Measurements from ENCODE around the gene NCKAP5.
A peak's percentile ranks its signal among the peaks of the same experiment; 100 is the strongest.

The NCKAP5 gene

DNA sequence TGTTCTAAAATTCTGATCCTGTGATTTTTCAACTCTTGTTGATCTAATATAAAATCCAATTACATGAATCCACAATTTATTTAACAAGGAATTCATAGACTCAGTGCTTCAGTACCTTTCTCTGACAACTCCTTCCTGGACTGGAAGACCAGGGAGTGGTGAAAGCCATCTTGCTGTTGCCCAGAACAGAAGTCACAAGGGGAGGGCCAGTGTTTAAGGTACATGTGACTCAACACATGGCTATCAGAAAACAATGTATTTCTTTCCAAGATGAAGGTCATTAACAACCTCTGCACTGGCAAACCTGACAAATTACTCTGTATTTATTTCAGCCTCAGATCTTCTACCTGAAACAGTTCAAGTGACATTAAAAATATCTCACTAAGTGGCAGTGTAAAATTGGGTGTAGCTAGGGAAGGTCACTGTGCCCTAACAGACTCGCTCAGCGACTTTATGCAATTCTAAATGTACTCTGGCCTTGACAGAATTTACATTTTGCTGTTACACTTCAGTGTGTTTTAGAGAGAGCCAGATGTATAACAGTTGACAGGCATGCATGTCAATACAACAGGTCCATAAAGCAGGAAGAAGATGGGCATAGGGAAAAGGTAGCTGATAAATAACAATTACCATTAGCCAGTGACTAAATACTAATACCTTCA lies 75.4 kb downstream of the NCKAP5 start:
- H3K4me3 ChIP-seq (ENCODE audit: low read depth, low read length), result no peak overlapping the region
- no peak for DNase-seq (ENCODE audit: low read depth)
- in situ Hi-C loops (cut with HindIII; ENCODE audit: low sequenced_read_pairs), result no loop called here
- TF ChIP-seq, protein P1, sequence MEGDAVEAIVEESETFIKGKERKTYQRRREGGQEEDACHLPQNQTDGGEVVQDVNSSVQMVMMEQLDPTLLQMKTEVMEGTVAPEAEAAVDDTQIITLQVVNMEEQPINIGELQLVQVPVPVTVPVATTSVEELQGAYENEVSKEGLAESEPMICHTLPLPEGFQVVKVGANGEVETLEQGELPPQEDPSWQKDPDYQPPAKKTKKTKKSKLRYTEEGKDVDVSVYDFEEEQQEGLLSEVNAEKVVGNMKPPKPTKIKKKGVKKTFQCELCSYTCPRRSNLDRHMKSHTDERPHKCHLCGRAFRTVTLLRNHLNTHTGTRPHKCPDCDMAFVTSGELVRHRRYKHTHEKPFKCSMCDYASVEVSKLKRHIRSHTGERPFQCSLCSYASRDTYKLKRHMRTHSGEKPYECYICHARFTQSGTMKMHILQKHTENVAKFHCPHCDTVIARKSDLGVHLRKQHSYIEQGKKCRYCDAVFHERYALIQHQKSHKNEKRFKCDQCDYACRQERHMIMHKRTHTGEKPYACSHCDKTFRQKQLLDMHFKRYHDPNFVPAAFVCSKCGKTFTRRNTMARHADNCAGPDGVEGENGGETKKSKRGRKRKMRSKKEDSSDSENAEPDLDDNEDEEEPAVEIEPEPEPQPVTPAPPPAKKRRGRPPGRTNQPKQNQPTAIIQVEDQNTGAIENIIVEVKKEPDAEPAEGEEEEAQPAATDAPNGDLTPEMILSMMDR (IDR thresholded peaks at IDR 0.05; ENCODE audit: low read depth, low read length, missing control alignments), result no peak

DNA sequence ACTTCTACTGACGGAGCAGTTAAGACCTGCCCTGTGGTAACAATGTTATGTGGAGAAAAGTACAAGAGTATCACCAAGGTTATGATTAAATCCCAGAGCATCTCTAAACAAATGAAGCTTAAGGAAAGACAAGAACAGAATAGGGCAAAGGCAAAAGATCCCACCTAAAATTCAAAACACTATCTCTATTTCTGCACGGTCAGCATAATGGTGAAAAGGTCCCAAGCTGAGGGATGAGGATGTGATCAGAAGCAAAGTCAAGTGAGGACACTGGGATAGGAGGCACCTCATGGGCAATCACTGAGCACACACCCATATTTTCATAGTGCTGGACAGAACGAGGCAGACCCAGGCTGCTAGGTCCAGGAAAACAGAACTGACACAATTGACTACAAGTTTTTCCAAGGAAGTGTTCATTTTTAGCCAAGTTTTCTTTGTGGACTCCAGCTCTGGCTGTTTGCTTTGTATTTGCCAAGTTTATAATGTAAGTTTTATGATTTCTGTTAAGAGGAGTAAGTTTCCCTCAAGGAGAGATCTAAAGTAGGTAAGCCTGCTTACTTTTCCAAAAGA lies 77.8 kb downstream of the NCKAP5 start:
- in situ Hi-C loops (cut with HindIII; ENCODE audit: low sequenced_read_pairs), result no loop called here
- H3K4me3 ChIP-seq (ENCODE audit: low read depth, low read length), result no peak overlapping the region
- TF ChIP-seq, protein P1 (IDR thresholded peaks at IDR 0.05; ENCODE audit: low read depth, low read length, missing control alignments), result no peak
- no peak for DNase-seq (ENCODE audit: low read depth)

DNA sequence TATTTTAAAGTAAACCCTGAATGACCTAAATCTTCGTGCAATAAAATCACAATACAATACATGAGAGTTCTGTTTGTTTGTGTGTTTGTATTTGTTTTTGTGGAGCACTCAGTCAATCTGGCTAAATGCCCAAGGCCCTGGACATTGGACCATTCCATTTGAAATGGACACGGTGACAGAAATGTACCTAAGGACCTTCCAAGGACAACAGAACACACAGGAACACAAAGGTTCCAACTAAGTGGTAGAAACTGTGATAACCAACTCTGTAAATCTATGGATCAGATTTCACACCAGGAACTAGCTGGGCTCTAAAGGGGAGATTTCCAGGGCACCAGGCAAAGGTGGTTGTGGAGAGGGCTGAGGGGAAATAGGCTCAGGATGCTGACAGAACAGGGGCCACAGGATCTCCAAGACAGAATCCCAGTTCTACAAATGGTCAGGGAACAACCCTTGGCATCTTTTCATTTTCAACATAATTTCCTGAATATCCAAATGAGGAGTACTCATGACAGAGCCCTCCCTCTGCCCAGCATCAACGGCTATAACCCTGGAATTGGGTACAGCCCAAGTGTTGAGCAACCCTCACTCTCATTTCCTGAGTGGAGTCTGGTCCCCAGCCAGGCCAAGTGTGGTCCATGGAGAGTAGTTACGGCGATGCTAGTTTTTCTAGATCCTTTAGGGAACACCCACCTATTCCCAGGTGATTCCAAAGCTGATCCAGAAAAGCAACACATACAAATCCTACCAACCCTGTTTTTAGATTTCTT lies 78.4 kb downstream of the NCKAP5 start:
- in situ Hi-C loops (cut with HindIII; ENCODE audit: low sequenced_read_pairs), result no loop called here
- H3K4me3 ChIP-seq (ENCODE audit: low read depth, low read length), result no peak overlapping the region
- TF ChIP-seq, protein P1 (IDR thresholded peaks at IDR 0.05; ENCODE audit: low read depth, low read length, missing control alignments), result no peak
- peak; percentile 12 for DNase-seq (ENCODE audit: low read depth)

DNA sequence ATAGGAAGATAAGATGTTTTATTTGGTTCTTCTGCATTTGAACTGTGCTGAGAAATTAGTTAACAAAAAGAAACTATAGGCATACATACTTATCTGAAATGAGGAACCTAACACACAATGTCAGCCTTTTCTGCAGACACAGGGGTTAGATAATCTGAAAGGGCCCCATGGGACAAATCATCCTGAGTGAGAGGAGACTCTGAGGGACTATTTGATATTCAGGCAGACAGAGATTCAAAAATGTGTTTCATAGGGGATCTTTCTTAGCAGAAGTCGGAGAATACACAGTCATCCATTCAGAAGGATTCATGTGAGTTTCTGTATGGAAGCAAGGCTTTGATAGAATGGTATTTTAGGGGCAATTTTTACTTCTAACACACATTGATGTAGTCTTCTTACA lies 79.1 kb downstream of the NCKAP5 start:
- no peak overlapping the region for H3K4me3 ChIP-seq (ENCODE audit: low read depth, low read length)
- in situ Hi-C loops (cut with HindIII; ENCODE audit: low sequenced_read_pairs), result no loop called here
- no peak for DNase-seq (ENCODE audit: low read depth)
- TF ChIP-seq, protein P1 (IDR thresholded peaks at IDR 0.05; ENCODE audit: low read depth, low read length, missing control alignments), result no peak

DNA sequence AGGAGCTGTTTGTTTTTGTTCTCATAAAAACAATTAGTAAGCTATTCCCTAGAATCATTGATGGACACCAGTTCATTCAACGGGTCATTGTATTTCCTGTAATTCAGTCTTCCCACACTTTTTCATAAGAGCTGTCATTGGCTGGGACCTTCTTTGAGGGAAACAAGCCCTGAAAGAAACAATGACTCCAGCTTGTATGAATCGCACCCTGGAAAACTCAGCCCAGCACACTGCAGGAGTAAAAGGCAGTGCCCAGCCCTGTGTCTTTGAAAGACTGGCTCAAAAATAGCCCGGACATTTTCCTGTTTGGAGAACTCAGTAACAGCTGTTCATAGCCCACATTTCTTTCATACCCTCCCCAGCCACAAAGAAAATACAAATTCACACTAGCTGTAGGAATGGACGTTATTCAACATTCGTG lies 81.5 kb downstream of the NCKAP5 start:
- no peak for DNase-seq (ENCODE audit: low read depth)
- in situ Hi-C loops (cut with HindIII; ENCODE audit: low sequenced_read_pairs), result no loop called here
- no peak overlapping the region for H3K4me3 ChIP-seq (ENCODE audit: low read depth, low read length)
- TF ChIP-seq, protein P1 (IDR thresholded peaks at IDR 0.05; ENCODE audit: low read depth, low read length, missing control alignments), result no peak

DNA sequence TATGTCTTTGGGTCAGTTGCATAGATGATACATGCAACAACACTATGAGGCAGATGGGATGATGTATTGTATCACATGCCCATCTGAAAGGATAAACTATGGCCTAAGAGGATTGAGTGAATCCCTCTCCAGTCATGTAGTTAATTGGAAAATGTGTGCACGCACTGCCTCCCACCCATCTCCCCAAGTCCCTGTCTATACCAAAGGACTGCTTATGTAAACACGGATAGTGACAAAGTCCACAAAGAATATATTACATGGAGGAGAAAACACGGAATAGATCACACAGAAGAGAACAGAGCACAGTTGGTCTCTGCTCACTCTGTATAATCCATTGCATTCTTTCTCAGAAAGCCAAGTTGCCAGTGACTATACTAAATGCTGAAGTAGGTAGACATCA lies 82.4 kb downstream of the NCKAP5 start:
- TF ChIP-seq, protein P1 (IDR thresholded peaks at IDR 0.05; ENCODE audit: low read depth, low read length, missing control alignments), result no peak

More for the DNA sequence above, 82.4 kb downstream of the NCKAP5 start:
- in situ Hi-C loops (cut with HindIII; ENCODE audit: low sequenced_read_pairs), result no loop called here
- H3K4me3 ChIP-seq (ENCODE audit: low read depth, low read length), result no peak overlapping the region
- DNase-seq (ENCODE audit: low read depth), result no peak
